ENCODE results near the gene POGK. TPM values are rescaled to one million over a fixed set of nuclear protein-coding genes. Genes with fewer than 3 reads are reported as not detected.
A peak's percentile ranks its signal among the peaks of the same experiment; 100 is the strongest.

Gene POGK
- total and polyA plus RNA-seq, 10 of the 15 experiments (the other 5 are each of a cell fraction or from before 2014, with no cell fraction given): 5.3 to 34.6 (median 18.7) TPM

DNA sequence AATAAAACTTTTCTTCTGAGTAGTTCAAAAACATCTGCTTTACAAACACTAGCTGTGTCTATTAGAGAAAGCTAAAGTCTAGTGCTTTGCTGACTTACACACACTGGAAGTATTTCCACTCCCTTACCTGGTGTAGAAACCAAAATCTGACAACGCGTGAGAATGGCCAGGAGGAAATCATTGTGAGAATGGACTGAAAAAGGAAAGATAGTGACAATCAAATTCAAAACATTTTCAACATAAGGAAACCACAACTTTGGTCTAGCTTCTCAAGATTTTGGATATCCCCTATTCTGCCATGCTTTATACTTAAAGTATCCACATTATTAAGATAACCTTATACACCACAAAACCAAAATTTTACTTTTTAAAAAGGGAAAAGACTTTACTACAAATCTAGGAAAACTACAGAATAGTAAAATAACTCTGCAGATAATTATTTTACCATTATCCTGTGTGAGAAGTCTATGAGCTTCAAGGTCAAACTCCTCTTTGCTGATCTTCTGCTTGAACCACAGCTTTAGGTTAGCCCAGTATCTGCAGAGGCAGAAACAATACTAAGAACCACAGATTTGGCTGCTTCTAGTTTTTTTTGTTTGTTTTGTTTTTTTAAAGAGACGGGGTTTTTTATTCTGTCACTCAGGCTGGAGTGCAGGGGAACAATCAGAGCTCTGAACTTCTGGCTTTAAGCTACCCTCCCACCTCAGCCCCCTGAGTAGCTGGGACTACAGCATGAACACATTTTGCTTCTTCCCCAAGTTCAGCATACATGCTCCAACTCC lies 30.2 kb downstream of the POGK start:
- 82% methylated on average over 3 of the region's 3 CpGs for WGBS (ENCODE audit: insufficient coverage, insufficient replicate concordance, low lambda C conversion rate, missing lambda C conversion rate)
- RAD21 ChIA-PET (ENCODE audit: unreplicated experiment): interaction anchor here (0.5 to 1.8 kb wide), 4 partner anchors 24 to 351 kb away, joined by 3 to 5 read pairs (median 4); no protein-coding TSS in a partner anchor
- Histone ChIP-seq H3K4me2 (ENCODE audit: control insufficient read depth, insufficient read depth) (peak overlapping the region; percentile 54), H3K27me3 (replicated peaks in 1 of 2; ENCODE audit: control insufficient read depth in 2 of 2, insufficient read depth in 2 of 2, low read length in 1 of 2) (no peaks in the 10 kb centered on the region), H3K9me3 (replicated peaks; ENCODE audit: control insufficient read depth, insufficient read depth, low read length) (no peaks in the 10 kb centered on the region), H3K79me2 (ENCODE audit: control insufficient read depth, insufficient read depth, low read length) (peaks cover 42% of the 10 kb centered on the region), H3K9ac (ENCODE audit: control insufficient read depth, insufficient read depth, low read length) (no peak overlapping the region), H2AFZ (ENCODE audit: control insufficient read depth, low read depth, low read length) (no peak overlapping the region), H3K4me3 (no peak overlapping the region), H4K20me1 (ENCODE audit: control insufficient read depth, insufficient read depth) (no peaks in the 10 kb centered on the region), H3K4me1 (ENCODE audit: control insufficient read depth, insufficient read depth, low read length) (peaks cover 13% of the 10 kb centered on the region), H3K27ac (ENCODE audit: control insufficient read depth, insufficient read depth) (peak overlapping the region; percentile 28; the same call in 1 of the 2 replicates), H3K36me3 (ENCODE audit: control insufficient read depth in 2 of 2, insufficient read depth in 2 of 2, low read length in 1 of 2) (peaks cover 4 to 5% of the 10 kb centered on the region in 2 experiments; a peak in 3 of 4 replicates)
- CTCF ChIA-PET: interaction anchor here (0.6 to 1.8 kb wide), 8 partner anchors 10 to 380 kb away, joined by 3 to 6 read pairs (median 3); no protein-coding TSS in a partner anchor
- intact Hi-C loops (cut with micrococcal nuclease; ENCODE audit: unreplicated experiment): no loop called here
- no peak for DNase-seq (ENCODE audit: low read depth, low spot score)
- no TSS peak for BruUV-seq (replicated peaks)
- TF ChIP-seq RUNX3 (IDR thresholded peaks at IDR 0.05; ENCODE audit: low read length) (peak; percentile 28; the same call in 1 of the 2 replicates), ZNF384 (IDR thresholded peaks at IDR 0.05; ENCODE audit: borderline replicate concordance, low read depth, low read length) (peak; percentile 62; the same call in 1 of the 2 replicates), DPF2 (IDR thresholded peaks at IDR 0.05) (no peak), CEBPB (IDR thresholded peaks at IDR 0.05; ENCODE audit: borderline replicate concordance in 1 of 2, low read depth in 2 of 2, low read length in 2 of 2) (no peak)
- TF ChIP-seq, protein P1, sequence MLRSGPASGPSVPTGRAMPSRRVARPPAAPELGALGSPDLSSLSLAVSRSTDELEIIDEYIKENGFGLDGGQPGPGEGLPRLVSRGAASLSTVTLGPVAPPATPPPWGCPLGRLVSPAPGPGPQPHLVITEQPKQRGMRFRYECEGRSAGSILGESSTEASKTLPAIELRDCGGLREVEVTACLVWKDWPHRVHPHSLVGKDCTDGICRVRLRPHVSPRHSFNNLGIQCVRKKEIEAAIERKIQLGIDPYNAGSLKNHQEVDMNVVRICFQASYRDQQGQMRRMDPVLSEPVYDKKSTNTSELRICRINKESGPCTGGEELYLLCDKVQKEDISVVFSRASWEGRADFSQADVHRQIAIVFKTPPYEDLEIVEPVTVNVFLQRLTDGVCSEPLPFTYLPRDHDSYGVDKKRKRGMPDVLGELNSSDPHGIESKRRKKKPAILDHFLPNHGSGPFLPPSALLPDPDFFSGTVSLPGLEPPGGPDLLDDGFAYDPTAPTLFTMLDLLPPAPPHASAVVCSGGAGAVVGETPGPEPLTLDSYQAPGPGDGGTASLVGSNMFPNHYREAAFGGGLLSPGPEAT (IDR thresholded peaks at IDR 0.05; ENCODE audit: low read depth): peak; percentile 43; the same call in 1 of the 2 replicates
- TF ChIP-seq, protein P2, sequence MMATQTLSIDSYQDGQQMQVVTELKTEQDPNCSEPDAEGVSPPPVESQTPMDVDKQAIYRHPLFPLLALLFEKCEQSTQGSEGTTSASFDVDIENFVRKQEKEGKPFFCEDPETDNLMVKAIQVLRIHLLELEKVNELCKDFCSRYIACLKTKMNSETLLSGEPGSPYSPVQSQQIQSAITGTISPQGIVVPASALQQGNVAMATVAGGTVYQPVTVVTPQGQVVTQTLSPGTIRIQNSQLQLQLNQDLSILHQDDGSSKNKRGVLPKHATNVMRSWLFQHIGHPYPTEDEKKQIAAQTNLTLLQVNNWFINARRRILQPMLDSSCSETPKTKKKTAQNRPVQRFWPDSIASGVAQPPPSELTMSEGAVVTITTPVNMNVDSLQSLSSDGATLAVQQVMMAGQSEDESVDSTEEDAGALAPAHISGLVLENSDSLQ (IDR thresholded peaks at IDR 0.05): peak; percentile 76
- SMC1A ChIA-PET (ENCODE audit: uncharacterized antibody, unreplicated experiment): interaction anchor here (0.6 to 1.3 kb wide), 5 partner anchors 12 to 191 kb away, joined by 3 to 4 read pairs (median 3); no protein-coding TSS in a partner anchor
- in situ Hi-C loops (cut with MboI): no loop called here
- POLR2A ChIA-PET: interaction anchor here (0.6 to 1.2 kb wide), 6 partner anchors 14 to 670 kb away, joined by 3 to 6 read pairs (median 3); partner anchors contain the start of gene POGK
- ATAC-seq: peak; percentile 62
- FAIRE-seq: no peak
